ENCODE measurements around the gene ATP6V0E2.

Gene ATP6V0E2

GRCh38 chr7:149870701-149871483 lies 2.9 kb upstream of the ATP6V0E2 start:
- DNase-seq = peak in 3 of 42 donors; percentile 6 to 34 (median 34)
- intact Hi-C loops (cut with DNase I) = loop anchor here (5.0 to 10.0 kb wide), 2 partner anchors 34 to 504 kb away; partner anchors contain the start of genes ZNF775 and ZNF862

- DNase-seq = peak in 4 of 42 donors; percentile 7 to 50 (median 40)
- intact Hi-C loops (cut with DNase I) = loop anchor here (5.0 to 10.0 kb wide), 2 partner anchors 34 to 503 kb away; partner anchors contain the start of genes ZNF775 and ZNF862
These were observed 2.2 kb upstream of the ATP6V0E2 start for GRCh38 chr7:149871576-149871975.

- peak; percentile 64 to 92 (median 82) for DNase-seq
- intact Hi-C loops (cut with DNase I) = loop anchor here (5.0 to 10.0 kb wide), 2 partner anchors 35 to 502 kb away; partner anchors contain the start of genes ZNF775 and ZNF862
These were observed 1.2 kb upstream of the ATP6V0E2 start for GRCh38 chr7:149872419-149873073.

- intact Hi-C loops (cut with DNase I) = loop anchor here (5.0 to 10.0 kb wide), 2 partner anchors 37 to 501 kb away; partner anchors contain the start of genes ZNF775 and ZNF862
- DNase-seq = peak in 1 of 42 donors; percentile 49
These were observed 338 bp downstream of the ATP6V0E2 start for GRCh38 chr7:149873970-149874643.

- intact Hi-C loops (cut with DNase I) = loop anchor here (5.0 to 10.0 kb wide), 2 partner anchors 37 to 500 kb away; partner anchors contain the start of genes ZNF775 and ZNF862
- DNase-seq = peak in 4 of 42 donors; percentile 11 to 37 (median 30)
These were observed 867 bp downstream of the ATP6V0E2 start for GRCh38 chr7:149874644-149875028.

GRCh38 chr7:149875396-149875795 lies 1.6 kb downstream of the ATP6V0E2 start:
- intact Hi-C loops (cut with DNase I) = loop anchor here (10.0 kb wide), 1 partner anchor 499 kb away; the partner anchor contains the start of gene ZNF775
- peak in 2 of 42 donors; percentile 10 to 27 for DNase-seq

- intact Hi-C loops (cut with DNase I) = loop anchor here (10.0 kb wide), 1 partner anchor 497 kb away; the partner anchor contains the start of gene ZNF775
- DNase-seq = peak in 2 of 42 donors; percentile 3 to 35
These were observed 4.2 kb downstream of the ATP6V0E2 start for GRCh38 chr7:149877890-149878522.

GRCh38 chr7:149878523-149878921 lies 4.8 kb downstream of the ATP6V0E2 start:
- intact Hi-C loops (cut with DNase I) = loop anchor here (10.0 kb wide), 1 partner anchor 496 kb away; the partner anchor contains the start of gene ZNF775
- DNase-seq = peak in 2 of 42 donors; percentile 3 to 36

GRCh38 chr7:149879271-149879743 lies 5.5 kb downstream of the ATP6V0E2 start:
- peak in 2 of 42 donors; percentile 3 to 47 for DNase-seq
- intact Hi-C loops (cut with DNase I) = loop anchor here (10.0 kb wide), 1 partner anchor 495 kb away; the partner anchor contains the start of gene ZNF775

GRCh38 chr7:149879766-149880637 lies 6.2 kb downstream of the ATP6V0E2 start:
- DNase-seq = peak in 2 of 42 donors; percentile 3 to 36
- intact Hi-C loops (cut with DNase I) = loop anchor here (5.0 to 10.0 kb wide), 2 partner anchors 167 to 495 kb away; partner anchors contain the start of gene ZNF775

- intact Hi-C loops (cut with DNase I) = loop anchor here (5.0 kb wide), 1 partner anchor 167 kb away; no protein-coding TSS in a partner anchor
- peak; percentile 60 to 91 (median 80) for DNase-seq
These were observed 7.0 kb downstream of the ATP6V0E2 start for GRCh38 chr7:149880638-149881311.

GRCh38 chr7:149881328-149882247 lies 7.8 kb downstream of the ATP6V0E2 start:
- intact Hi-C loops (cut with DNase I) = loop anchor here (5.0 kb wide), 1 partner anchor 166 kb away; no protein-coding TSS in a partner anchor
- peak in 2 of 42 donors; percentile 9 to 34 for DNase-seq

- peak in 33 of 42 donors; percentile 43 to 84 (median 66) for DNase-seq
- intact Hi-C loops (cut with DNase I) = loop anchor here (5.0 kb wide), 1 partner anchor 165 kb away; no protein-coding TSS in a partner anchor
These were observed 8.7 kb downstream of the ATP6V0E2 start for GRCh38 chr7:149882248-149883047.

GRCh38 chr7:149883048-149883438 lies 9.3 kb downstream of the ATP6V0E2 start:
- intact Hi-C loops (cut with DNase I) = loop anchor here (5.0 kb wide), 1 partner anchor 164 kb away; no protein-coding TSS in a partner anchor
- peak in 1 of 42 donors; percentile 36 for DNase-seq
